ENCODE data around the gene NKAIN2.

NKAIN2 gene

GRCh38 chr6:124487623-124488431 lies 684.2 kb downstream of the NKAIN2 start:
- no peak overlapping the region for H3K27ac ChIP-seq
- no peaks in the 10 kb centered on the region for H3K27me3 ChIP-seq
- TF ChIP-seq CTCF (IDR thresholded peaks at IDR 0.05): no peak
- intact Hi-C loops (cut with DNase I; ENCODE audit: low total_unique reads): no loop called here
- no peak overlapping the region for H3K4me3 ChIP-seq
- DNase-seq: no peak
- H3K9me3 ChIP-seq: no peaks in the 10 kb centered on the region
- no peaks in the 10 kb centered on the region for H3K36me3 ChIP-seq
- H3K4me1 ChIP-seq: no peaks in the 10 kb centered on the region

- no peaks in the 10 kb centered on the region for H3K36me3 ChIP-seq
- no peak for DNase-seq
- intact Hi-C loops (cut with DNase I; ENCODE audit: low total_unique reads): no loop called here
- TF ChIP-seq CTCF (IDR thresholded peaks at IDR 0.05): no peak
- no peaks in the 10 kb centered on the region for H3K9me3 ChIP-seq
- H3K4me3 ChIP-seq: no peak overlapping the region
- no peaks in the 10 kb centered on the region for H3K4me1 ChIP-seq
- no peaks in the 10 kb centered on the region for H3K27me3 ChIP-seq
- H3K27ac ChIP-seq: no peak overlapping the region
Measured at GRCh38 chr6:124490122-124490521, 686.5 kb downstream of the NKAIN2 start.

DNA sequence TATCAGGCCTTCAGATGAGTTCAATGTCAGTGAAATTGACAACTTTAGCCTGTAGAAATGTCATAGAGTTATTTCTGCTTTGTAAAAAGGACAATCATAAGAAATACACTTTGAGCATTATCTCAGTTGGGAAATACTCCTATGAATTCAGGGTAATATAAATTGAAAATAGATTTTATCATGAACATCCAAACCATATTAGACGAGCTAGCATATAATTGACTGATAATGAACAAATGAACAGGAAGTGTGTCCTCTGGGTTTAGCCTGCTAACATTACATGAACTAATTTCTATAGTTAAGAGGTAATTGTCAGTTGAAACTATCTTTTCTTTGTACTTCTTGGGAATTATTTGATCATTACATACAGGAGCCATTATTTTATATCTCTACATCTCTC lies 689.6 kb downstream of the NKAIN2 start:
- intact Hi-C loops (cut with DNase I; ENCODE audit: low total_unique reads): no loop called here
- Histone ChIP-seq H3K4me3 (no peak overlapping the region), H3K27me3 (no peaks in the 10 kb centered on the region), H3K36me3 (no peaks in the 10 kb centered on the region), H3K27ac (no peak overlapping the region), H3K4me1 (no peaks in the 10 kb centered on the region), H3K9me3 (no peaks in the 10 kb centered on the region)
- no peak for TF ChIP-seq CTCF (IDR thresholded peaks at IDR 0.05)
- no peak for DNase-seq

DNA sequence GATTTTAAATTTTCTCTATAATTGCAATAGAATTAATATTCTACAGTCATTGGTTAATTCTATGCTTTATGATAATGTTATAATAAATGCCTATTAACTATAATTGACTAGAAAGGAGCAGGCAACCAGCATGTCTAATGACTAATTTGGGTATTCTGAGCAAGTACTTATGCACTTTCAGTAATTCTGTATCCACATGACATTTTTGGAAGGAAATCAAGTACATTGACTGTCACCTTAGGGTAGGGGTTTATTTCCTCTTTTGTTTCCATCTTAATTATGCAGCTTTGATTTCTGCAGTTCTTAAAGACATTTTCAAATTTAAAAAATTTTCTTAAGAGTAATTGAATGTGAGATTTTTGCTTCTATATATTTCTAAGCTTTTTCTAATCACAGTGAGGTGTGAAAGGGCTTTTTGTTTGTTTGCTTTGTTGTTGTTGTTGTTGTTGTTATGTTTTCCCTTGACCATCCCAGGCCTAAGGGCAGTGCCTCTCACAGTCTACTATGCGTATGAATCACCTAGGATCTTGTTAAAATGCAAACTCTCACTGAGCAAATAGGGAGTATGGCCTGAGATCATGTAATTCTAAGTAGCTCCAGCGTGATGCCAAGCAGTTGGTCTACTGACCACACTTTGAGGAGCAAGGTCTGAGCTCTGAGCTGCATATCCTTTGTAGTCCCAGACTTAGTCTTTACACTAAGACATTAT lies 691.4 kb downstream of the NKAIN2 start:
- no peaks in the 10 kb centered on the region for H3K9me3 ChIP-seq
- H3K27me3 ChIP-seq: no peaks in the 10 kb centered on the region
- no peak overlapping the region for H3K4me3 ChIP-seq
- no peaks in the 10 kb centered on the region for H3K4me1 ChIP-seq
- TF ChIP-seq CTCF (IDR thresholded peaks at IDR 0.05): no peak
- DNase-seq: no peak
- no peak overlapping the region for H3K27ac ChIP-seq
- no peaks in the 10 kb centered on the region for H3K36me3 ChIP-seq
- intact Hi-C loops (cut with DNase I; ENCODE audit: low total_unique reads): no loop called here

DNA sequence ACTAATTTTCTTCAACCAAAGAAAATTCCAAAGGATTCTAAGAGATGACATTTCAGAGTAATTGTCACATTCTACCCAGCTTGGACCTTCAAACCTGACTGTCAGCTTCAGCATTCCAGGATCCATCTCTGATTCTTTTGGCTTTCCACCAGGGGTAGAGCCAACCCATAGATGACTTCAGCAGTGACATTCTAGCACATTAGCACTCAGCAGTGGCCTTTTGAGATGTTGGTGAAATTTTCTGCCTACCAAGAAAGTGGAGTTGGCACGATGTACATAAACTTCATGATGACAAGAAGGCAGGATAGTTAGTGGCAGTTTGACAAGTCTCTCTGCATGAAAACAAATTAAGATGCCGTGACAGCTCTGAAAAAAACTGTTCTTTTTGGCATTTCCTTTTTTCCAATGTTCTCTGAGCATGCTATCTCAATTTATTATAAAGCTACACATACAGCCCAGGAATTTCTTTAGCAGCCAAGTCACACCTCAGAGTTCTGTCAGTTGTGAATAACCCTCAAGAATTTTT lies 692.1 kb downstream of the NKAIN2 start:
- no peak for DNase-seq

More for the DNA sequence above, 692.1 kb downstream of the NKAIN2 start:
- no peaks in the 10 kb centered on the region for H3K4me1 ChIP-seq
- H3K36me3 ChIP-seq: no peaks in the 10 kb centered on the region
- intact Hi-C loops (cut with DNase I; ENCODE audit: low total_unique reads): no loop called here
- H3K4me3 ChIP-seq: no peak overlapping the region
- no peak overlapping the region for H3K27ac ChIP-seq
- no peak for TF ChIP-seq CTCF (IDR thresholded peaks at IDR 0.05)
- no peaks in the 10 kb centered on the region for H3K9me3 ChIP-seq
- no peaks in the 10 kb centered on the region for H3K27me3 ChIP-seq

All from tibial artery (tissue), 4 donors.